Measurements from ENCODE around the gene UBE3B.
"Not testable (repeated sequence)": the region's sequence is repeated elsewhere in the genome, so short reads cannot be mapped to it uniquely, and the experiment has no call there.

Gene UBE3B

GRCh38 chr12:109477185-109477962 lies at the start of gene UBE3B, which contains the start of gene KCTD10:
Gene UBE3B, plus strand, starts transcription at chr12:109477634. Its CDS starts 5,918 bp downstream, at chr12:109483552.
Gene KCTD10, minus strand, starts transcription at chr12:109477300. Its CDS starts 38 bp downstream, at chr12:109477262.
- peak; percentile 90 for DNase-seq

GRCh38 chr12:109428037-109428629 lies 49.3 kb upstream of the UBE3B start:
- peak; percentile 82 for DNase-seq

- not testable (repeated sequence) for DNase-seq
Measured at GRCh38 chr12:109428804-109429203, 48.6 kb upstream of the UBE3B start.

GRCh38 chr12:109430244-109430643 lies 47.2 kb upstream of the UBE3B start:
- no peak for DNase-seq

- DNase-seq = no peak
Measured at GRCh38 chr12:109432431-109432830, 45.0 kb upstream of the UBE3B start.

- DNase-seq = peak; percentile 76
Measured at GRCh38 chr12:109432842-109433304, 44.6 kb upstream of the UBE3B start.

GRCh38 chr12:109433618-109434017 lies 43.8 kb upstream of the UBE3B start:
- DNase-seq = no peak

- no peak for DNase-seq
Measured at GRCh38 chr12:109434582-109434981, 42.9 kb upstream of the UBE3B start.

GRCh38 chr12:109435428-109436187 lies 41.8 kb upstream of the UBE3B start:
- DNase-seq = no peak

- no peak for DNase-seq
Measured at GRCh38 chr12:109436188-109436560, 41.3 kb upstream of the UBE3B start.

GRCh38 chr12:109439181-109439580 lies 38.3 kb upstream of the UBE3B start:
- no peak for DNase-seq

GRCh38 chr12:109439951-109440350 lies 37.5 kb upstream of the UBE3B start:
- DNase-seq = not testable (repeated sequence)

GRCh38 chr12:109440851-109441490 lies 36.5 kb upstream of the UBE3B start:
- no peak for DNase-seq

- no peak for DNase-seq
Measured at GRCh38 chr12:109443794-109444193, 33.6 kb upstream of the UBE3B start.

- DNase-seq = no peak
Measured at GRCh38 chr12:109444259-109444658, 33.2 kb upstream of the UBE3B start.

GRCh38 chr12:109445191-109445609 lies 32.2 kb upstream of the UBE3B start:
- DNase-seq = no peak

GRCh38 chr12:109446869-109447268 lies 30.6 kb upstream of the UBE3B start:
- DNase-seq = no peak

- DNase-seq = no peak
Measured at GRCh38 chr12:109447482-109447881, 30.0 kb upstream of the UBE3B start.

- DNase-seq = no peak
Measured at GRCh38 chr12:109448272-109448671, 29.2 kb upstream of the UBE3B start.

- DNase-seq = no peak
Measured at GRCh38 chr12:109448707-109449390, 28.6 kb upstream of the UBE3B start.

GRCh38 chr12:109449845-109450532 lies 27.4 kb upstream of the UBE3B start:
- DNase-seq = no peak

- no peak for DNase-seq
Measured at GRCh38 chr12:109450980-109451379, 26.5 kb upstream of the UBE3B start.
